KMS-11 (cell line): Measurements from ENCODE around the gene ZFPL1.

Experiments used
- H2AFZ ChIP-seq: fragments of 200-600 bp; sonication (generic); 2 replicates; pipeline ENCODE4 v1.6.1; 2016; ENCODE audit warnings: antibody characterized with exemption, mixed run types, low read depth
- H3K27ac ChIP-seq: fragments of 200-600 bp; sonication (generic); 2 replicates; pipeline ENCODE4 v1.6.1; 2016; ENCODE audit warnings: mild to moderate bottlenecking, mixed run types
- H3K27me3 ChIP-seq: fragments of 200-600 bp; sonication (generic); 2 replicates; pipeline ENCODE4 v1.6.1; 2017; ENCODE audit warnings: mild to moderate bottlenecking, low read depth, mixed run types, moderate library complexity; ENCODE audit not compliant: insufficient read depth
- H3K36me3 ChIP-seq: fragments of 200-600 bp; sonication (generic); 2 replicates; pipeline ENCODE4 v1.6.1; 2017; ENCODE audit warnings: mild to moderate bottlenecking, mixed run types; ENCODE audit not compliant: insufficient read depth
- H3K4me1 ChIP-seq: fragments of 200-600 bp; sonication (generic); 2 replicates; pipeline ENCODE4 v1.6.1; 2016; ENCODE audit warnings: mild to moderate bottlenecking, low read depth, mixed run types; ENCODE audit not compliant: poor library complexity, severe bottlenecking
- H3K4me2 ChIP-seq: fragments of 200-600 bp; sonication (generic); 2 replicates; pipeline ENCODE4 v1.7.0; 2016; ENCODE audit warnings: mild to moderate bottlenecking, mixed run types
- H3K4me3 ChIP-seq: fragments of 200-600 bp; sonication (generic); IDR thresholded peaks from 2 replicates; pipeline ENCODE4 v1.6.1; 2017; ENCODE audit warnings: low read depth, low read length, mixed read lengths; ENCODE audit not compliant: insufficient read depth
- H3K79me2 ChIP-seq: fragments of 200-600 bp; sonication (generic); 2 replicates; pipeline ENCODE4 v1.6.1; 2016; ENCODE audit warnings: low read depth, mixed run types; ENCODE audit not compliant: insufficient read depth
- H3K9ac ChIP-seq: fragments of 200-600 bp; sonication (generic); 2 replicates; pipeline ENCODE4 v1.6.1; 2016; ENCODE audit warnings: mild to moderate bottlenecking, mixed run types
- H4K20me1 ChIP-seq: fragments of 200-600 bp; sonication (generic); 2 replicates; pipeline ENCODE4 v1.6.1; 2016; ENCODE audit warnings: mild to moderate bottlenecking, mixed run types; ENCODE audit not compliant: insufficient read depth
- TF ChIP-seq, protein P1 (sequence below): fragments of 200-600 bp; sonication (generic); conservative IDR thresholded peaks from 2 replicates; pipeline ENCODE4 v1.6.1; 2017; ENCODE audit warnings: low read depth, mild to moderate bottlenecking, antibody characterized with exemption, low read length, moderate library complexity, mixed read lengths

The ZFPL1 gene

DNA sequence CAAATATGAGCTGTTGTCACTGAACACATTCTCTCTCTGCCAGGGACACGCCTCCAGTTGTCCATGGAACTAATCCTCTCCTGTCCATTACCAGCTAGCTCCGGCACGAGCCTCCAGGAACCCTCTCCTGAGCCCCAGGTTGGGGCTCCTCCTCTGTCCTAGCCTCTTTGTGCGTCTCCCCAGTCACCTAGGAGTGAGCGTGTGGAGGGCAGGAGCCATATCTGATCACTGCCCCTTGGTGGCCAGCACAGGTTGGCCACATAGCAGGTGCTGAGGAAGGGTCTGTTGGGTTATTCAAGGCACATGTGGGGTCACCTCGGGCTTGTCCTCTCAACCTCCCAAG, 47.8 kb downstream of the ZFPL1 start:
- Histone ChIP-seq H3K9ac (no peak overlapping the region), H3K79me2 (peaks cover 14% of the 10 kb centered on the region), H3K4me3 (no peak overlapping the region), H3K27me3 (no peaks in the 10 kb centered on the region), H3K36me3 (no peaks in the 10 kb centered on the region; the same call in 1 of the 2 replicates), H4K20me1 (no peaks in the 10 kb centered on the region), H3K4me2 (no peak overlapping the region), H2AFZ (no peak overlapping the region), H3K4me1 (peaks cover 25% of the 10 kb centered on the region), H3K27ac (no peak overlapping the region)
- TF ChIP-seq, protein P1, sequence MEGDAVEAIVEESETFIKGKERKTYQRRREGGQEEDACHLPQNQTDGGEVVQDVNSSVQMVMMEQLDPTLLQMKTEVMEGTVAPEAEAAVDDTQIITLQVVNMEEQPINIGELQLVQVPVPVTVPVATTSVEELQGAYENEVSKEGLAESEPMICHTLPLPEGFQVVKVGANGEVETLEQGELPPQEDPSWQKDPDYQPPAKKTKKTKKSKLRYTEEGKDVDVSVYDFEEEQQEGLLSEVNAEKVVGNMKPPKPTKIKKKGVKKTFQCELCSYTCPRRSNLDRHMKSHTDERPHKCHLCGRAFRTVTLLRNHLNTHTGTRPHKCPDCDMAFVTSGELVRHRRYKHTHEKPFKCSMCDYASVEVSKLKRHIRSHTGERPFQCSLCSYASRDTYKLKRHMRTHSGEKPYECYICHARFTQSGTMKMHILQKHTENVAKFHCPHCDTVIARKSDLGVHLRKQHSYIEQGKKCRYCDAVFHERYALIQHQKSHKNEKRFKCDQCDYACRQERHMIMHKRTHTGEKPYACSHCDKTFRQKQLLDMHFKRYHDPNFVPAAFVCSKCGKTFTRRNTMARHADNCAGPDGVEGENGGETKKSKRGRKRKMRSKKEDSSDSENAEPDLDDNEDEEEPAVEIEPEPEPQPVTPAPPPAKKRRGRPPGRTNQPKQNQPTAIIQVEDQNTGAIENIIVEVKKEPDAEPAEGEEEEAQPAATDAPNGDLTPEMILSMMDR, result no peak

DNA sequence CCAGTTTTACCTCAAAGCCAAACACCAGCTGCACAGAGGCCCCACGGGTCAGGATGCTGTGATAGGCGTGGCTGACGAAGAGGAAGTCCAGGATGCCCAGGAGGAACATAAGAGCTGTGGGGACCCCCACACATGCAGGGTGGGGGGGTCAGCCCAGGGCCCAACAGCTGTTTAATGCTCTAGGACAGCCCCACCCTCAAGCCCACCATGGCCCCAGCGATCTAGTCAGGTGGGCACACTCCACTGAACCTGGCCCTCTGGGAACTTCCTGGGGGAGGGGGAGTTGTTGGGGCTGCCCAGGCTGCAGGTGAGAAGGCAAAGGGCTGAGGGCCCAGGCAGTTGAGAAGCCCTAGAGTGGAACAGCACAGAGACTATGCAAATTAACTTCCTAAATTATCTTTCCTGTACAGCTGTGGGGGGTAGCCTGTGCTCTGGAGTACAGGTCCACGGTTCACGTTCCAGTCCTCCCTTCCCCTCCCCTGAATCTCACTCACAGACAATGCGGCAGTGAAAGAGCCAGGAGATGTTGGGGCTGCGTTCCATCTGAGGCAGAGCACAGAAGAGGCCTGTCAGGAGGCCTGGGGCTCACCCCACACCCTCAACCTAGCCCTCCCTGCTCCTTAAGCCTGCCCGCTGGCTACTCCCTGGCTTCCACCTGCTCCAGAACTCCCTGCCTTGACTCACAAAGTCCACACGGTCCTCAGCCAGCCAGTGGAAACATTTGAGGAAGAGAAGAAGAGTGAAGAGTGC, 48.4 kb downstream of the ZFPL1 start:
- peaks cover 25% of the 10 kb centered on the region for H3K4me1 ChIP-seq
- peaks cover 14% of the 10 kb centered on the region for H3K79me2 ChIP-seq
- TF ChIP-seq, protein P1, result no peak
- no peak overlapping the region for H3K9ac ChIP-seq
- no peaks in the 10 kb centered on the region for H4K20me1 ChIP-seq
- H3K27ac ChIP-seq, result no peak overlapping the region
- H3K36me3 ChIP-seq, result no peaks in the 10 kb centered on the region
- no peaks in the 10 kb centered on the region for H3K27me3 ChIP-seq
- no peak overlapping the region for H3K4me3 ChIP-seq
- H2AFZ ChIP-seq, result no peak overlapping the region
- peak overlapping the region; percentile 80; the same call in 1 of the 2 replicates for H3K4me2 ChIP-seq

DNA sequence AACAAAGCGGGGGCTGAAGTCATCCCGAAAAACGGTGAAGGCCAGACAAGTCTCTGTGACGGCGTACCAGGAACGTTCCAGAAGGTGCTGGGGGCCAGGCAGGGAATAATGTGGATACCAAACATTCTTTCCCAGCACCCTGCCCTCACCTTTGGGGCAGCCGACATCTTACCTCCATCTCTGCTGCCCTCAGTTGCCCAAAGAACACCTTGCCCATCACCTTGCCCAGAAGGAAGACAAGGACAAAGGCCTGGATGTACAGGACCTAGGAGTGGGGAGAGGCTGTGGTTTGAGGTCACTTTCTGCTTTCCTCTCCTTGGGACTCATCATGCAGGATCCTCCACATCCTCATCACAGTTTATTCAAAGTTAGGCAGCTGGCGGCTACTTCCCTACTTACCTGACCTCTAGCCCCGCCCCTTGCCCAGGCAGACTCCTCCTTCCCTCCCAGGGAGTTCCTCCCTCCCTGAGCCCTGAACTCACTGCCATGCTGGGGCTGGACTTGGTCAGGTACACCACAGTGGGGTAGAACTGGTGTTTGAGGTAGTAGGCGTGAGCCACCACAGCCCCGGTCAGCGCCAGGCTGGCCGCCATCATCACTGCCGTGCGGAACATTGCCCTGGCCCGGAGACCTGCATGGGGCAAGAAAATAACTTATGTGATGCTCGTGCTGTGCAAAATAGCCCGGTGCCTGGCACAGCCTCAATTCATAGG, 49.1 kb downstream of the ZFPL1 start:
- H3K79me2 ChIP-seq, result peaks cover 14% of the 10 kb centered on the region

DNA sequence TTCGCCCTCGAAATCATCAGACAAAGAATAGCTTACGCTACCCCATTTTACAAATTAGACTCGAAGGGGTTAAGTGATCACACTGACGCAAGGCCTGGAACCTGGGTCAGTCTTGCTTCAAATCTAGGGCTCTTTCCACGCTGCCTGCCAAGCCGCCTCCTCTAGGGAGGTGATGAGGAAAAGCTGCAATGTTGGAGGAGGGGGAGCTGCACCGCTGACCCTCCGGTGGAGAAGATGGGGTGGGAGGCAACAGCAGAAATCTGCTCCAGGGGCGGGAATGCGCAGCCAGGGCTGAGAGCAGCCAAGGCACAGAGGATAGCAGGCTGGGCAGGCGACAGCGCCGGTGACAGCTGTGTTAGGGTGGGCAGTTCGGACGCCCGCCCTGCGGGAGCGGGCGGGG, 49.7 kb downstream of the ZFPL1 start:
- Histone ChIP-seq H3K9ac (peak overlapping the region; percentile 99), H3K36me3 (no peaks in the 10 kb centered on the region), H2AFZ (peak overlapping the region; percentile 48; the same call in 1 of the 2 replicates), H3K4me3 (no peak overlapping the region), H3K27ac (peak overlapping the region; percentile 94), H3K79me2 (peaks cover 14% of the 10 kb centered on the region), H3K27me3 (no peaks in the 10 kb centered on the region), H4K20me1 (no peaks in the 10 kb centered on the region), H3K4me1 (peaks cover 25% of the 10 kb centered on the region), H3K4me2 (peak overlapping the region; percentile 80)
- TF ChIP-seq, protein P1, result no peak

More for the DNA sequence above, 49.1 kb downstream of the ZFPL1 start:
- Histone ChIP-seq H3K27me3 (no peaks in the 10 kb centered on the region), H4K20me1 (no peaks in the 10 kb centered on the region), H3K4me1 (peaks cover 25% of the 10 kb centered on the region), H3K36me3 (no peaks in the 10 kb centered on the region), H3K9ac (peak overlapping the region; percentile 99), H3K4me2 (peak overlapping the region; percentile 80), H3K4me3 (no peak overlapping the region), H3K27ac (peak overlapping the region; percentile 94), H2AFZ (no peak overlapping the region)
- TF ChIP-seq, protein P1, result no peak
